BJ (cell line): Measurements from ENCODE around the gene HOXB8. TPM values are rescaled to one million over a fixed set of nuclear protein-coding genes. Genes with fewer than 3 reads are reported as not detected.

Experiments
- CTCF ChIA-PET: fragments of 350-600 bp; formaldehyde crosslinking; extraction: SDS; loops from one replicate; lab custom pipeline; 2021; ENCODE audit warnings: antibody characterized with exemption, inconsistent platforms; lab: Yijun Ruan, JAX
- POLR2A ChIA-PET: fragments of 300-600 bp; sonication (Branson Sonifier 250); formaldehyde crosslinking; extraction: SDS; loops from one replicate; lab custom pipeline; 2021; ENCODE audit warnings: antibody characterized with exemption; lab: Charles Lee
- DNase-seq: peaks from one replicate; pipeline ENCODE4 v3.0.0-alpha.2; 2011; ENCODE audit warnings: low read depth
- H3K27me3 ChIP-seq: 2 replicates; pipeline ENCODE4 v1.6.0; 2011; ENCODE audit warnings: low read length; ENCODE audit not compliant: control insufficient read depth, insufficient read depth
- H3K36me3 ChIP-seq: 2 replicates; pipeline ENCODE4 v1.5.1; 2011; ENCODE audit warnings: low read length; ENCODE audit not compliant: control insufficient read depth, insufficient read depth
- H3K4me3 ChIP-seq: 2 replicates; pipeline ENCODE4 v1.5.1; 2011; ENCODE audit warnings: low read depth, mild to moderate bottlenecking, control low read depth, low read length
- polyA plus RNA-seq: library from polyadenylated mRNA; depleted of rRNA; stranded (reverse); fragments of >200 nt; gene quantifications from 2 replicates; pipeline ENCODE4 v1.2.3, GENCODE V29; 2011
- TF ChIP-seq, protein P1 (sequence below): IDR thresholded peaks from 2 replicates; pipeline ENCODE4 v1.5.1; 2011; ENCODE audit warnings: low read depth, mild to moderate bottlenecking, control low read depth, inconsistent platforms, low read length, moderate library complexity; ENCODE audit not compliant: insufficient read depth

The HOXB8 gene
- polyA plus RNA-seq, 1 experiment = not detected

GRCh38 chr17:48568499-48569239 is 46.4 kb downstream of the HOXB8 start:
- H3K36me3 ChIP-seq = no peaks in the 10 kb centered on the region
- no peak overlapping the region for H3K4me3 ChIP-seq
- POLR2A ChIA-PET = interaction anchor here (0.5 kb wide), 1 partner anchor 324 kb away, joined by 3 read pairs; no protein-coding TSS in a partner anchor
- CTCF ChIA-PET = interaction anchor here (0.6 to 1.6 kb wide), 3 partner anchors 15 to 68 kb away, joined by 3 to 4 read pairs (median 4); no protein-coding TSS in a partner anchor
- peaks cover 83% of the 10 kb centered on the region for H3K27me3 ChIP-seq
- no peak for DNase-seq
- TF ChIP-seq, protein P1, sequence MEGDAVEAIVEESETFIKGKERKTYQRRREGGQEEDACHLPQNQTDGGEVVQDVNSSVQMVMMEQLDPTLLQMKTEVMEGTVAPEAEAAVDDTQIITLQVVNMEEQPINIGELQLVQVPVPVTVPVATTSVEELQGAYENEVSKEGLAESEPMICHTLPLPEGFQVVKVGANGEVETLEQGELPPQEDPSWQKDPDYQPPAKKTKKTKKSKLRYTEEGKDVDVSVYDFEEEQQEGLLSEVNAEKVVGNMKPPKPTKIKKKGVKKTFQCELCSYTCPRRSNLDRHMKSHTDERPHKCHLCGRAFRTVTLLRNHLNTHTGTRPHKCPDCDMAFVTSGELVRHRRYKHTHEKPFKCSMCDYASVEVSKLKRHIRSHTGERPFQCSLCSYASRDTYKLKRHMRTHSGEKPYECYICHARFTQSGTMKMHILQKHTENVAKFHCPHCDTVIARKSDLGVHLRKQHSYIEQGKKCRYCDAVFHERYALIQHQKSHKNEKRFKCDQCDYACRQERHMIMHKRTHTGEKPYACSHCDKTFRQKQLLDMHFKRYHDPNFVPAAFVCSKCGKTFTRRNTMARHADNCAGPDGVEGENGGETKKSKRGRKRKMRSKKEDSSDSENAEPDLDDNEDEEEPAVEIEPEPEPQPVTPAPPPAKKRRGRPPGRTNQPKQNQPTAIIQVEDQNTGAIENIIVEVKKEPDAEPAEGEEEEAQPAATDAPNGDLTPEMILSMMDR = no peak

DNA sequence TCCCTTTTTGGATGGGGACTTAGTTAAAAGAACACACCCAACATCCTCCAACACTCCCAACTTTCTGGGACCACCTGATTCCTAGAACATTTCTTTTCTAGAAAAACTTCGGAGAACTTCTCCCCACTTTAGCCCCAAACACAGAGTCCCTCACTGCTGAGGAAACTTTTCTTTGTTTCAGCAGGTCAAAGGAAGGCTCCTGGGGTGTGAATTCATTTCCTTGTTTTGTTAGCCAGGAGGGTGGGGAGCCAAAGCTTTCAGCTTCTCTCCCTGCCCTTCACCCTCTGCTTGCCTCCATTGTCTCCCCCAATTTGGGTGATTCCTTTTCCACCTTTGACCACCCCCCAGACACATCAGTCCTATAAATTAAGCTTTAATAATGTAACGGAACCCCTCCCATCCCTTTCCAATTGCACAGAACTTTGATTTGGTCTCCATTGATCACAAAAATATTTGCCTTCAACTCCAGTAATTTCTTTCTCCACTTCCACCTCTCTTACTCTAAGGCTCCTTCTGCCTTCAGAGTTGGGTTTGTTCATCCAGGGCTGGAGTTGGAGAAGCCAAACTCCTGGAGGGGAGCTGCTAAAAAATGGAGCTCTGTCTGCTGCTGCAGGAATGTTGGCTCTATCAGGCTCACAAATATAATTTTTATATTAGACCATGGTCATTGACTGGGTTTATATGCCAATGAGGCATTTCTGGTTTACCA is 47.3 kb downstream of the HOXB8 start:
- no peak for DNase-seq
- CTCF ChIA-PET = interaction anchor here (1.3 to 1.6 kb wide), 2 partner anchors 69 to 221 kb away, joined by 3 to 4 read pairs; no protein-coding TSS in a partner anchor
- H3K27me3 ChIP-seq = peaks cover 84% of the 10 kb centered on the region
- TF ChIP-seq, protein P1 = no peak
- POLR2A ChIA-PET = interaction anchor here (0.5 kb wide), 1 partner anchor 323 kb away, joined by 3 read pairs; no protein-coding TSS in a partner anchor
- H3K36me3 ChIP-seq = no peaks in the 10 kb centered on the region
- H3K4me3 ChIP-seq = no peak overlapping the region

GRCh38 chr17:48567209-48567608 is 47.9 kb downstream of the HOXB8 start:
- DNase-seq = no peak
- CTCF ChIA-PET = interaction anchor here (1.3 kb wide), 1 partner anchor 220 kb away, joined by 3 read pairs; no protein-coding TSS in a partner anchor
- Histone ChIP-seq H3K27me3 (peaks cover 80% of the 10 kb centered on the region), H3K4me3 (no peak overlapping the region), H3K36me3 (no peaks in the 10 kb centered on the region)
- POLR2A ChIA-PET = no interaction called here
- TF ChIP-seq, protein P1 = no peak

DNA sequence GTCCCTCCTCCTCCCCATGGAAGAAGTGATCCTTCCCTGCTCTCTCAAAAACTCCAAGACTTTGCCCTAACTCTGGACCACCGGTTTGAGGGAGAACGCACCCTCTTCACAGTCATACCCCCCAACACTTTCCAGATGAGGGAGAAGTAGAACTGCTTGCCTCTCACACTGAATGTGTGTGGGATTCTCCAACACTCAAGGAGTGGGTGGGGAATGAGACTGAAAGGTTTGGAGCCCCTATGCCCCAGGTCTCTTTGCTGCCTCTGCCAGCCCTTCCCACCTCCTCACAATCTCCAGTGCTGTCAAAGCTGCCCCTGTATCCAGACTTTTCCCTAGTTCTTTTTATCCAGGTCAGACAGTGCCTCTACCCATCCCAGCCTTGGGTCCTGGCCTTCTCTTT is 48.4 kb downstream of the HOXB8 start:
- DNase-seq = no peak
- Histone ChIP-seq H3K36me3 (no peaks in the 10 kb centered on the region), H3K4me3 (no peak overlapping the region), H3K27me3 (peaks cover 76% of the 10 kb centered on the region)
- ChIA-PET CTCF (interaction anchor here (0.5 to 1.3 kb wide), 2 partner anchors 220 to 424 kb away, joined by 3 read pairs; no protein-coding TSS in a partner anchor), POLR2A (no interaction called here)
- TF ChIP-seq, protein P1 = no peak
